Peyer's patch (tissue), 4 donors: Measurements from ENCODE around the gene POMGNT1. TPM values are rescaled to one million over a fixed set of nuclear protein-coding genes. Genes with fewer than 3 reads are reported as not detected.

Experiments used
- DNase-seq, 3 donors: peaks; one replicate each; pipeline ENCODE4 v3.0.0-alpha.2; 2017 to 2019
- H3K27ac ChIP-seq, 4 donors: fragments of 200-600 bp; sonication (generic); one replicate each; pipeline ENCODE4 v1.5.1; 2016 to 2019
- H3K27me3 ChIP-seq, 2 donors: fragments of 200-600 bp; sonication (generic); one replicate each; pipeline ENCODE4 v1.5.1; 2019
- H3K36me3 ChIP-seq, 3 donors: fragments of 200-600 bp; sonication (generic); one replicate each; pipeline ENCODE4 v1.5.1; 2016 to 2019
- H3K4me1 ChIP-seq, 4 donors: fragments of 200-600 bp; sonication (generic); one replicate each; pipeline ENCODE4 v1.5.1; 2016 to 2019
- H3K4me3 ChIP-seq, 4 donors: fragments of 200-600 bp; sonication (generic); 1 replicate in 3 of 4; 2 replicates in 1 of 4; pipeline ENCODE4 v1.5.1; 2016 to 2019; ENCODE audit warnings: mild to moderate bottlenecking in 1 of 4
- H3K9me3 ChIP-seq, 4 donors: fragments of 200-600 bp; sonication (generic); one replicate each; pipeline ENCODE4 v1.5.1; 2016 to 2019; ENCODE audit warnings: mild to moderate bottlenecking in 1 of 4
- CTCF ChIP-seq, 6 experiments: fragments of 450-650 bp in 4 of 6; fragments of 200-600 bp in 2 of 6; sonication (generic) in 1 of 6; IDR thresholded peaks; one replicate each; pipeline ENCODE4 v1.5.1; 2017 to 2019; ENCODE audit warnings: antibody characterized with exemption in 6 of 6, mild to moderate bottlenecking in 3 of 6, moderate library complexity in 1 of 6
- POLR2A ChIP-seq, 2 donors: fragments of 450-650 bp; IDR thresholded peaks; one replicate each; pipeline ENCODE4 v1.5.1; 2017; ENCODE audit warnings: antibody characterized with exemption in 2 of 2, mild to moderate bottlenecking in 2 of 2, moderate library complexity in 2 of 2
- total RNA-seq, 4 donors: library from RNA; depleted of rRNA; stranded (reverse); fragments of >200 nt; gene quantifications; one replicate each; pipeline ENCODE4 v1.1.0, GENCODE V29; 2016

Gene POMGNT1
- total RNA-seq, 4 donors from 2014 or later: 34.7 to 60.6 (median 46.3) TPM

DNA sequence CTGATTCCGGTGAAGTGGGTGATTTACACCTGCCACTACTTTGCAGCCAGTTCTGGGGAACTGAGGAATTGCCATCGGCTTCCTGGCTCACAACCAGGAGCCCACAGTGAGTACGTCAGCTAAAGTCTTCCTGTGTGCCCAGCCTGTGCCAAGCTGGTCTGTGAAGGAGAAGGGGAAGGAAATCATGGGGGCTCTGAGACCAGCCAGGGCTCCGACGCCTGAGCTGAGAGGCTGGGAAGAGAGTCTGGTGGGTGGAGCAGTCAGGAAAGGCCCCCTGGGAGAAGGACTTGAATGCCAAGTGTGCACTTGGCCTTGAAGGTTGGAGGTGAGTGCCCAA is 6.1 kb upstream of the POMGNT1 start:
- H3K4me3 ChIP-seq: peak overlapping the region in 3 of 4 donors; percentile 43 to 70 (median 61)
- H3K27ac ChIP-seq: peak overlapping the region in 2 of 4 donors; percentile 45 to 63
- no peak for TF ChIP-seq POLR2A (IDR thresholded peaks at IDR 0.05)
- no peak for TF ChIP-seq CTCF (IDR thresholded peaks at IDR 0.05)
- no peaks in the 10 kb centered on the region for H3K9me3 ChIP-seq
- no peaks in the 10 kb centered on the region for H3K36me3 ChIP-seq
- H3K4me1 ChIP-seq: peaks cover 0 to 9% (median 3%) of the 10 kb centered on the region in 4 donors
- no peaks in the 10 kb centered on the region for H3K27me3 ChIP-seq
- no peak for DNase-seq

GRCh38 chr1:46203738-46204405 is 5.6 kb upstream of the POMGNT1 start:
- Histone ChIP-seq H3K4me3 (peak overlapping the region; percentile 43 to 70 (median 54)), H3K36me3 (no peaks in the 10 kb centered on the region), H3K9me3 (no peaks in the 10 kb centered on the region), H3K4me1 (peaks cover 0 to 13% (median 5%) of the 10 kb centered on the region in 4 donors), H3K27ac (peak overlapping the region; percentile 42 to 77 (median 54)), H3K27me3 (no peaks in the 10 kb centered on the region)
- TF ChIP-seq POLR2A (IDR thresholded peaks at IDR 0.05) (no peak), CTCF (IDR thresholded peaks at IDR 0.05) (no peak)
- DNase-seq: peak in 1 of 3 donors; percentile 26

- H3K4me3 ChIP-seq: peak overlapping the region in 3 of 4 donors; percentile 69 to 92 (median 71)
- DNase-seq: peak in 1 of 3 donors; percentile 14
- H3K27ac ChIP-seq: peak overlapping the region in 1 of 4 donors; percentile 84
- H3K4me1 ChIP-seq: peaks cover 6 to 19% (median 13%) of the 10 kb centered on the region in 4 donors
- no peaks in the 10 kb centered on the region for H3K27me3 ChIP-seq
- H3K36me3 ChIP-seq: peaks cover 0 to 15% (median 0%) of the 10 kb centered on the region in 3 donors
- no peaks in the 10 kb centered on the region for H3K9me3 ChIP-seq
- TF ChIP-seq CTCF (IDR thresholded peaks at IDR 0.05): no peak
- no peak for TF ChIP-seq POLR2A (IDR thresholded peaks at IDR 0.05)
Observed at GRCh38 chr1:46199233-46199749, 1.1 kb upstream of the POMGNT1 start.

DNA sequence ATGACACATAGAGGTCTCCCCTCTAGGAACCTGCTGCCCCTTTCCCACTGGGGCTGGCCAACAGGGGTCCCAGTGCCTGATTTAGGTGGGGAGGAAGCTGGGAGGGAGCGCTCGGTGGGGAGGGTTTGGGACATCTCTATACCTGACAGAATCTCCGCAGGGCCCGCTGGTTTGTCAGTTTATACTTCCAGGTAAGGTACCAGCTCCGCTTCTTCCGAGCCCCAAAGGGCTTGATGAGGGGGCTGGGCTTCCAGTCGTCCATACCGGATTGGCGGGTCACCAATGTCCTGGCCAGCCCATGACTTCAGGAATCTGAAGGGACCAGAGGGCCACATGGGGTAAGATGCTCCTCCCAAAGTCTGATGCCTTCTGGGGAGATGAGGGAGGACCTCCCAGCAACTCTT is 672 bp downstream of the POMGNT1 start:
- Histone ChIP-seq H3K4me3 (peak overlapping the region; percentile 67 to 92 (median 70)), H3K4me1 (peaks cover 6 to 17% (median 10%) of the 10 kb centered on the region in 4 donors)
- TF ChIP-seq POLR2A (IDR thresholded peaks at IDR 0.05) (no peak), CTCF (IDR thresholded peaks at IDR 0.05) (no peak)

GRCh38 chr1:46196609-46197008 is 1.6 kb downstream of the POMGNT1 start:
- Histone ChIP-seq H3K4me1 (peaks cover 6 to 17% (median 10%) of the 10 kb centered on the region in 4 donors), H3K9me3 (no peaks in the 10 kb centered on the region), H3K27ac (no peak overlapping the region), H3K27me3 (no peaks in the 10 kb centered on the region), H3K36me3 (peaks cover 0 to 41% (median 0%) of the 10 kb centered on the region in 3 donors), H3K4me3 (no peak overlapping the region)
- TF ChIP-seq POLR2A (IDR thresholded peaks at IDR 0.05): no peak
- TF ChIP-seq CTCF (IDR thresholded peaks at IDR 0.05): no peak
- no peak for DNase-seq

More for the DNA sequence above, 672 bp downstream of the POMGNT1 start:
- Histone ChIP-seq H3K27ac (peak overlapping the region; percentile 41 to 93 (median 77)), H3K27me3 (no peaks in the 10 kb centered on the region), H3K36me3 (peaks cover 0 to 31% (median 0%) of the 10 kb centered on the region in 3 donors), H3K9me3 (no peaks in the 10 kb centered on the region)
- no peak for DNase-seq
